HG03432 (cell line): ENCODE results near the gene CDK1.

Experiments
- ATAC-seq: cut with Tn5 transposase; IDR thresholded peaks from one replicate; pipeline ENCODE4 v1.9.1; 2021; ENCODE audit warnings: mild to moderate bottlenecking, moderate library complexity; ENCODE audit not compliant: unreplicated experiment

Gene CDK1

GRCh38 chr10:60777696-60778213 lies 523 bp upstream of the CDK1 start:
- peak; percentile 14 for ATAC-seq

- ATAC-seq = peak; percentile 13
Observed at GRCh38 chr10:60778971-60779796, 906 bp downstream of the CDK1 start.

- ATAC-seq = no peak
Observed at GRCh38 chr10:60781661-60782060, 3.4 kb downstream of the CDK1 start.

GRCh38 chr10:60784641-60785040 lies 6.4 kb downstream of the CDK1 start:
- no peak for ATAC-seq

GRCh38 chr10:60788544-60788943 lies 10.3 kb downstream of the CDK1 start:
- ATAC-seq = no peak

- no peak for ATAC-seq
Observed at GRCh38 chr10:60789340-60789739, 11.1 kb downstream of the CDK1 start.

DNA sequence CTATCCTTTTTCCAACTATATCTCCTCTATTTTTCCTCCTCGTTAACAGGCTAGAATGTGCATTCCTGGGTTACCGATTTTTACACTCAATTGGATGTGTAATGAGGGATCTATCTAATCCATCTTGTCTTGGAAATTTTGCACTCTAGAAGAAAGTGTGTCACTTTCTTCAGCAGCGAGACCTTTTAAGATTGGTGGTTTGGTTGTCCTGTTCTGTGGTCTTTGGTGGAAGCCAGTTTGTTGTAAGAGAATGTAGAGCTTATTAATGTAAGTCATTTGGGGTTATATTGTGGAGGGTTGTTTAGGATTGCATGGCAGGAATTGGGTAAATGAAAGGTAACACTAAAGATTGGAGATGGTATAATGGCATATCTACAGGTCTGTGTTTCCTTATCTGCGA lies 16.7 kb downstream of the CDK1 start:
- no peak for ATAC-seq

GRCh38 chr10:60795465-60796202 lies 17.4 kb downstream of the CDK1 start:
- no peak for ATAC-seq

DNA sequence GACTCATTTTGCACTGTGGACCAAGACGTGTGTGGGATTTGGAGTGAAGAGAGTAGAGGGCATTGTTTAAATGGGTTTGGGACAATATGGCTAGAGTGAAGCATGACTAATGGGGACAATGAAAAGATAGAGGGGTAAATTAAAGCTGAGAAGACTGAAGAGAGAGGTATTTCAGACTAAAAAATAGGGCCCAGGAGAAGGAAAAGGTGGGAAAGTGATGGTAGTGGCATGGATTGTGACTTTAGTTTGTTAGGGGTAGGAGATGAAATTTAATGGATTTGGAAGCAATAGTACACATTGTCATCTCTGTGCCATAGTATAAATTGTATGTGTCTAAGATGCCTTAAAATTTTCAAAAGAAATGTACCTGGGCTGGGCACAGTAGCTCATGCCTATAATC lies 18.2 kb downstream of the CDK1 start:
- ATAC-seq = no peak

DNA sequence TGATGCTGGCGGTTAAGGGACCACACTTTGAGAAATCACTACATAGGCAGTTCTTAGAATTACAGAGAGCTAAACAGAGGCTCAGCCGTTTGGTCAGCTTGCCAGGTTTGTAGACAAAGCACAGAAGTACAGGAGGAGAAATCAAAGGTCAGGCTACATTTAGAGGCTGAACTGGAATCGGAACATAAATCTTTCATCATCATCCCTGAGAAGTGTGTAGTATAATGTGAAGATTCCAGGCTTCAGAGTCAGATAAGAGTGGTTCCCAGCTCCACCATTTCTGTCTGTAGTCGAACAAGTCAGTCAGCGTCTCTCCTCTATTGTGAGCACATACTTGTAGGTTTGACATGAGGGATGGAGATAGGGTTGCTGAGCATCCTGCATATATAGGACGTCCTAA lies 18.9 kb downstream of the CDK1 start:
- ATAC-seq = no peak

DNA sequence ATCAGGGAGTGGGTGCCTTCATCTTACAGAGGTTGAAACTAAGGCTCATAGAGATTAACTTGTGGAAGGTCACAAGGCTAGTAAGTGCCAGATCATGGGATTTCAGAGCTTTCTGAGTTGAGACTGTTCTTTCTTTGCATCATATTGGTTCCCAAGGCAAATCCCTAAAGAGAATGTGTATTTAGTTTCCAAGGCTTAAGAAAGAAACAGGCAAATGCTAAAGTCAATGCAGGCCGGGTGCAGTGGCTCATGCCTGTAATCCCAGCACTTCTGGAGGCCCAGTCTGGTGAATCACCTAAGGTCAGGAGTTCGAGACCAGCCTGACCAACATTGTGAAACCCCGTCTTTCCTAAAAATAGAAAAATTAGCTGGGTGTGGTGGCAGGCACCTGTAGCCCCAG lies 19.8 kb downstream of the CDK1 start:
- ATAC-seq = no peak

DNA sequence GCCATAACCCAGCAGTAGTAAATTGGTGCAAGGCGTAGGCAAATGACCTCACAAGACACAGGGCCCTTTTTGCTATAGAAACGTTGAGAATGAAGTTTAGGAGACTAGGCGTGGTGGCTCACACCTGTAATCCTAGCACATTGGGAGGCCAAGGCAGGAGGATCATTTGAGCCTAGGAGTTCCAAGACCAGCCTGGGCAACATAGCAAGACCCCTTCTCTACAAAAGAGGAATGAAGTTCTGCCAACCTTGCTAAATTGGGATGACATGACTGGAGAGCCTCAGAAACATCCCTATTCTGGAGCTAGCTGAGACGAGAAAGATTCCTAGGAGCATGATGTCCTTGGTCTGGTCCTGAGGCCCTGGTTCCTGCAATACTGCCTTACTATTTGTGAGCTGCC lies 20.6 kb downstream of the CDK1 start:
- no peak for ATAC-seq

GRCh38 chr10:60799971-60800650 lies 21.8 kb downstream of the CDK1 start:
- no peak for ATAC-seq

- no peak for ATAC-seq
Observed at GRCh38 chr10:60800918-60801317, 22.6 kb downstream of the CDK1 start.

- no peak for ATAC-seq
Observed at GRCh38 chr10:60801522-60801921, 23.2 kb downstream of the CDK1 start.

DNA sequence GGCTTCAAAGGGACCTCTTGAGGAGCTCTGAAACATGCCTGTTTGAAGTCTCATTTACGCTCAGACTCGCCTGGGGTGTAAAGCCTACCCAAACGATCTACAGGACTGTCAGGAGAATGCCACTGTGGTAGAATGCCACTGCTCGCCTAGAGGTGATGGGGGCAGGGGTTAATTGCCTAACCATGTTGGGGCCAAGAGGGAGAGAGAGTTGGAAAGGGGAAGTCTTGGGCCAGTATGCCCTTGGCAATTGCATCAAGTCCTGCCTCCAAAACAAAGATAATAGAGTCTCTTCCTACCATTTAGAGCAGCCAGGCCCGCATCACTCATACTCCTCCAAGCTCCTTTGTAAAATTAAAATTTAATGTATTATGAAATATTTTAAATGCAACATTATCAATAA lies 25.2 kb downstream of the CDK1 start:
- ATAC-seq = no peak

- ATAC-seq = no peak
Observed at GRCh38 chr10:60803865-60804264, 25.6 kb downstream of the CDK1 start.

- ATAC-seq = no peak
Observed at GRCh38 chr10:60806921-60807320, 28.6 kb downstream of the CDK1 start.

DNA sequence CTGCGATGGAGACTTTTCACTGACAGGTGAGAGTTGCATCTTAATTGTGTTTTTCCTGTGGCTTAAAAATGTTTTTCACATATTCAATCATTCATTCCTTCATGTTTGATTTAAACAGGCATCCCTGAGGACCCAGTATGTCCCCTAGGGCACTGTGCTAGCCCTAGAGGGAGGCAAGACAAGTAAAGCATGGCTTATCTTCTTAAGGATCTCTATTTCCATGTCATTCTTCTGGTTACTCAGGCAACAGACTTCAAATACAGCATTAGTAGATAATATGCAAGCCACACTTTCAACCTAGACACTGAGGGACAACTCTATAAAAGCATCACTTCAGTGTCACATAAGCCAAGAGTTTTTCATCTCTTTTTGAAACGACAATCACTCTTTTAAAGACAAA lies 29.2 kb downstream of the CDK1 start:
- ATAC-seq = no peak

GRCh38 chr10:60808036-60808435 lies 29.8 kb downstream of the CDK1 start:
- no peak for ATAC-seq

GRCh38 chr10:60809157-60809556 lies 30.9 kb downstream of the CDK1 start:
- ATAC-seq = no peak
